Kidney (tissue), 22 donors: ENCODE measurements around the gene LTF. TPM values are rescaled to one million over a fixed set of nuclear protein-coding genes. Genes with fewer than 3 reads are reported as not detected.

Source experiments
- DNase-seq, 5 donors: peaks; one replicate each; pipeline ENCODE4 v3.0.0-alpha.2; 2013 to 2020
- FAIRE-seq: peaks from 2 replicates; lab custom pipeline; 2012; peaks lifted over from hg19 to GRCh38; lab: Jason Lieb, UNC
- H3K27ac ChIP-seq, 2 donors: one replicate each; pipeline ENCODE4 v1.7.0; 2013; ENCODE audit warnings: low read depth in 2 of 2, low read length in 2 of 2, inconsistent platforms in 1 of 2
- H3K27me3 ChIP-seq: one replicate; pipeline ENCODE4 v1.7.1; 2013; ENCODE audit warnings: low read length, inconsistent platforms; ENCODE audit not compliant: control insufficient read depth, insufficient read depth
- H3K36me3 ChIP-seq, 3 donors: one replicate each; pipeline versions ENCODE4 v1.7.0 to v1.7.1; 2013; ENCODE audit warnings: low read length in 3 of 3, control low read depth in 1 of 3, inconsistent platforms in 1 of 3; ENCODE audit not compliant: insufficient read depth in 3 of 3, control insufficient read depth in 2 of 3
- H3K4me1 ChIP-seq, 3 donors: one replicate each; pipeline versions ENCODE4 v1.7.0 to v1.7.1; 2013; ENCODE audit warnings: low read length in 3 of 3, inconsistent platforms in 1 of 3, low read depth in 1 of 3; ENCODE audit not compliant: control insufficient read depth in 2 of 3, insufficient read depth in 2 of 3
- H3K4me3 ChIP-seq, 3 donors: one replicate each; pipeline versions ENCODE4 v1.7.0 to v1.8.1; 2013; ENCODE audit warnings: low read length in 3 of 3, control low read depth in 1 of 3, inconsistent platforms in 1 of 3
- H3K9ac ChIP-seq, 3 donors: one replicate each; pipeline versions ENCODE4 v1.7.0 to v1.7.1; 2013; ENCODE audit warnings: low read length in 3 of 3, control low read depth in 1 of 3, inconsistent platforms in 1 of 3
- H3K9me3 ChIP-seq, 3 donors: one replicate each; pipeline versions ENCODE4 v1.7.0 to v1.7.1; 2013; ENCODE audit warnings: low read length in 3 of 3, control low read depth in 1 of 3, inconsistent platforms in 1 of 3; ENCODE audit not compliant: control insufficient read depth in 2 of 3, insufficient read depth in 1 of 3
- intact Hi-C: fragments of 100-400 bp; cut with DNase I; formaldehyde crosslinking; loops from one replicate; pipeline ENCODE4 v1.11.1; 2022
- long read RNA-seq, 10 donors: library from polyadenylated mRNA in 1 of 10; unstranded in 1 of 10; transcript quantifications; one replicate each; pipeline ENCODE4 v2.0.0 and lab custom pipeline, GENCODE V29; 2021 to 2026
- polyA plus RNA-seq: library from polyadenylated mRNA; stranded (reverse); fragments of 350-450 nt; fragmentation: Illumina TruSeq; extraction: RNeasy Lipid Tissue Mini Kit (QIAGEN cat#74804); gene quantifications from one replicate; pipeline ENCODE4 v1.2.3, GENCODE V29; 2014; ENCODE audit warnings: low read depth, low replicate concordance; ENCODE audit not compliant: insufficient read depth
- total RNA-seq: library from RNA; stranded (reverse); fragmentation: NEBNext Ultra II Directional; extraction: Animal tissue kit (Norgen Biotek cat#: 25700); gene quantifications from one replicate; pipeline ENCODE4 v1.2.1, GENCODE V29; 2021
- TF ChIP-seq, protein P1 (sequence below): IDR thresholded peaks from 3 replicates; pipeline ENCODE4 v1.5.1; 2012; ENCODE audit warnings: mild to moderate bottlenecking, moderate library complexity, borderline replicate concordance; ENCODE audit not compliant: insufficient read depth; ENCODE audit errors: extremely low read depth
- donor health status: control.
- donor health status: control.
- donor health status: control.
- donor health status: control.
- donor health status: control.
- donor health status: DM: yes; HTN: yes; CAD: no.
- donor health status: Normal renal cell carcinoma (clear cell type).

Gene LTF
- 1,823 TPM for total RNA-seq
- polyA plus RNA-seq, result 34.7 TPM
- long read RNA-seq, donor 1, partial matches to known transcripts, result 0 of 1 reads
- long read RNA-seq, donor 1, other reads (novel, unspliced or antisense), result 0 of 1 reads
- long read RNA-seq, donor 2, result 0 reads
- long read RNA-seq, donor 3, partial matches to known transcripts, result 0 of 1 reads
- long read RNA-seq, donor 3, other reads (novel, unspliced or antisense), result 0 of 1 reads
- long read RNA-seq, donor 4, partial matches to known transcripts, result 0 of 1 reads
- long read RNA-seq, donor 4, other reads (novel, unspliced or antisense), result 0 of 1 reads
- long read RNA-seq, donor 5, result 0 reads
- long read RNA-seq, donor 6, result 0 reads
- long read RNA-seq, donor 7, transcript LTF-201 (17 exons, 2,979 nt), result major isoform, 1,505 of 1,995 reads
- long read RNA-seq, donor 7, transcript LTF-203 (17 exons, 2,494 nt), result minor isoform, 58 of 1,995 reads
- long read RNA-seq, donor 7, partial matches to known transcripts, result 340 of 1,995 reads
- long read RNA-seq, donor 7, other reads (novel, unspliced or antisense), result 89 of 1,995 reads
- long read RNA-seq, donor 8, result 0 reads
- long read RNA-seq, donor 9, result 0 reads
- long read RNA-seq, donor 10, result 0 reads

GRCh38 chr3:46464326-46465195 lies at the start of gene LTF:
Gene LTF (minus strand): TSS chr3:46464905. CDS start chr3:46464867, 38 bp downstream.
- H3K36me3 ChIP-seq, result no peaks in the 10 kb centered on the region
- H3K4me1 ChIP-seq, result peaks cover 0 to 3% (median 0%) of the 10 kb centered on the region in 3 donors
- no peak within 1 kb of the TSS for H3K27ac ChIP-seq
- FAIRE-seq, result no peak
- no peaks in the 10 kb centered on the region for H3K9me3 ChIP-seq
- DNase-seq, result peak in 1 of 5 donors; percentile 80
- no peak within 1 kb of the TSS for H3K4me3 ChIP-seq
- TF ChIP-seq, protein P1, sequence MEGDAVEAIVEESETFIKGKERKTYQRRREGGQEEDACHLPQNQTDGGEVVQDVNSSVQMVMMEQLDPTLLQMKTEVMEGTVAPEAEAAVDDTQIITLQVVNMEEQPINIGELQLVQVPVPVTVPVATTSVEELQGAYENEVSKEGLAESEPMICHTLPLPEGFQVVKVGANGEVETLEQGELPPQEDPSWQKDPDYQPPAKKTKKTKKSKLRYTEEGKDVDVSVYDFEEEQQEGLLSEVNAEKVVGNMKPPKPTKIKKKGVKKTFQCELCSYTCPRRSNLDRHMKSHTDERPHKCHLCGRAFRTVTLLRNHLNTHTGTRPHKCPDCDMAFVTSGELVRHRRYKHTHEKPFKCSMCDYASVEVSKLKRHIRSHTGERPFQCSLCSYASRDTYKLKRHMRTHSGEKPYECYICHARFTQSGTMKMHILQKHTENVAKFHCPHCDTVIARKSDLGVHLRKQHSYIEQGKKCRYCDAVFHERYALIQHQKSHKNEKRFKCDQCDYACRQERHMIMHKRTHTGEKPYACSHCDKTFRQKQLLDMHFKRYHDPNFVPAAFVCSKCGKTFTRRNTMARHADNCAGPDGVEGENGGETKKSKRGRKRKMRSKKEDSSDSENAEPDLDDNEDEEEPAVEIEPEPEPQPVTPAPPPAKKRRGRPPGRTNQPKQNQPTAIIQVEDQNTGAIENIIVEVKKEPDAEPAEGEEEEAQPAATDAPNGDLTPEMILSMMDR, result no peak
- no peak within 1 kb of the TSS for H3K9ac ChIP-seq
- H3K27me3 ChIP-seq, result peaks cover 14% of the 10 kb centered on the region
- intact Hi-C loops, result no loop called here

GRCh38 chr3:46512191-46512749 lies 47.6 kb upstream of the LTF start:
- Histone ChIP-seq H3K27me3 (no peaks in the 10 kb centered on the region), H3K27ac (no peak overlapping the region), H3K4me3 (no peak overlapping the region), H3K9me3 (no peaks in the 10 kb centered on the region), H3K9ac (no peak overlapping the region), H3K36me3 (no peaks in the 10 kb centered on the region), H3K4me1 (no peaks in the 10 kb centered on the region)
- TF ChIP-seq, protein P1, result no peak
- intact Hi-C loops, result no loop called here
- FAIRE-seq, result no peak
- DNase-seq, result no peak

DNA sequence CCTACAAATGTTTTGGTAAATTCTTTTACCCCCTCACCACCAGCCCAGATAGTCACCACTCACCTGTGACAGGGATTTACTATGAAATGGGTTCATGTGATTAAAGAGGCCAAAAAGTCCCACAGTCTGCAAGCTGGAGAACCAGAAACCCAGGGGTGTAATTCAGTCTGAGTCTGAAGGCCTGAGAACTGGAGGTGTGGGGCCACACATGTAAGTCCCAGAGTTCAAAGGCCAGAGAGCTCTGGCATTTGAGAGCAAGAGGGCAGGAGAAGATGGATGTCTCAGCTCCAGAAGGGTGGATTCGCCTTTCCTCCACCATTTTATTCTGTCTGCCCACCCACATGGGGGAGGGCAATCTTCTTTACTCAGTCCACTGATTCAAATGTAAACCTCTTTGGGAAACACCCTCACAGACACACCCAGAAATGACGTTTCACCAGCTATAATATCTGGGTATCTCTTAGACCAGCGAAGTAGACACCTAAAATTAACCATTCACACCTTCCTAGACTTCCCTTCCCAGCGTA lies 45.0 kb upstream of the LTF start:
- FAIRE-seq, result no peak
- no peaks in the 10 kb centered on the region for H3K27me3 ChIP-seq
- H3K27ac ChIP-seq, result no peak overlapping the region
- TF ChIP-seq, protein P1, result no peak
- no peak overlapping the region for H3K9ac ChIP-seq
- H3K4me3 ChIP-seq, result no peak overlapping the region
- intact Hi-C loops, result no loop called here
- no peaks in the 10 kb centered on the region for H3K9me3 ChIP-seq
- no peaks in the 10 kb centered on the region for H3K36me3 ChIP-seq
- H3K4me1 ChIP-seq, result no peaks in the 10 kb centered on the region
- DNase-seq, result no peak
